KMS-11 (cell line): Measurements from ENCODE around the gene GALNT15.

Experiments
- H2AFZ ChIP-seq: fragments of 200-600 bp; sonication (generic); 2 replicates; pipeline ENCODE4 v1.6.1; 2016; ENCODE audit warnings: antibody characterized with exemption, mixed run types, low read depth
- H3K27ac ChIP-seq: fragments of 200-600 bp; sonication (generic); 2 replicates; pipeline ENCODE4 v1.6.1; 2016; ENCODE audit warnings: mild to moderate bottlenecking, mixed run types
- H3K27me3 ChIP-seq: fragments of 200-600 bp; sonication (generic); 2 replicates; pipeline ENCODE4 v1.6.1; 2017; ENCODE audit warnings: mild to moderate bottlenecking, low read depth, mixed run types, moderate library complexity; ENCODE audit not compliant: insufficient read depth
- H3K36me3 ChIP-seq: fragments of 200-600 bp; sonication (generic); 2 replicates; pipeline ENCODE4 v1.6.1; 2017; ENCODE audit warnings: mild to moderate bottlenecking, mixed run types; ENCODE audit not compliant: insufficient read depth
- H3K4me1 ChIP-seq: fragments of 200-600 bp; sonication (generic); 2 replicates; pipeline ENCODE4 v1.6.1; 2016; ENCODE audit warnings: mild to moderate bottlenecking, low read depth, mixed run types; ENCODE audit not compliant: poor library complexity, severe bottlenecking
- H3K4me2 ChIP-seq: fragments of 200-600 bp; sonication (generic); 2 replicates; pipeline ENCODE4 v1.7.0; 2016; ENCODE audit warnings: mild to moderate bottlenecking, mixed run types
- H3K4me3 ChIP-seq: fragments of 200-600 bp; sonication (generic); IDR thresholded peaks from 2 replicates; pipeline ENCODE4 v1.6.1; 2017; ENCODE audit warnings: low read depth, low read length, mixed read lengths; ENCODE audit not compliant: insufficient read depth
- H3K79me2 ChIP-seq: fragments of 200-600 bp; sonication (generic); 2 replicates; pipeline ENCODE4 v1.6.1; 2016; ENCODE audit warnings: low read depth, mixed run types; ENCODE audit not compliant: insufficient read depth
- H3K9ac ChIP-seq: fragments of 200-600 bp; sonication (generic); 2 replicates; pipeline ENCODE4 v1.6.1; 2016; ENCODE audit warnings: mild to moderate bottlenecking, mixed run types
- H4K20me1 ChIP-seq: fragments of 200-600 bp; sonication (generic); 2 replicates; pipeline ENCODE4 v1.6.1; 2016; ENCODE audit warnings: mild to moderate bottlenecking, mixed run types; ENCODE audit not compliant: insufficient read depth
- CTCF ChIP-seq: fragments of 200-600 bp; sonication (generic); conservative IDR thresholded peaks from 2 replicates; pipeline ENCODE4 v1.6.1; 2017; ENCODE audit warnings: low read depth, mild to moderate bottlenecking, antibody characterized with exemption, low read length, moderate library complexity, mixed read lengths

The GALNT15 gene

GRCh38 chr3:16182612-16183011 is 8.1 kb downstream of the GALNT15 start:
- Histone ChIP-seq H3K79me2 (no peaks in the 10 kb centered on the region), H2AFZ (no peak overlapping the region), H3K27me3 (no peaks in the 10 kb centered on the region), H3K4me3 (no peak overlapping the region), H3K27ac (no peak overlapping the region), H3K4me1 (no peaks in the 10 kb centered on the region), H3K36me3 (no peaks in the 10 kb centered on the region), H4K20me1 (no peaks in the 10 kb centered on the region), H3K9ac (no peak overlapping the region), H3K4me2 (no peak overlapping the region)
- TF ChIP-seq CTCF, result no peak

GRCh38 chr3:16183082-16183481 is 8.6 kb downstream of the GALNT15 start:
- H3K79me2 ChIP-seq, result no peaks in the 10 kb centered on the region
- H3K4me2 ChIP-seq, result no peak overlapping the region
- no peaks in the 10 kb centered on the region for H4K20me1 ChIP-seq
- no peak overlapping the region for H3K4me3 ChIP-seq
- H3K27me3 ChIP-seq, result no peaks in the 10 kb centered on the region
- no peaks in the 10 kb centered on the region for H3K4me1 ChIP-seq
- H3K27ac ChIP-seq, result no peak overlapping the region
- H2AFZ ChIP-seq, result no peak overlapping the region
- TF ChIP-seq CTCF, result no peak
- H3K36me3 ChIP-seq, result no peaks in the 10 kb centered on the region
- H3K9ac ChIP-seq, result no peak overlapping the region

GRCh38 chr3:16183601-16184270 is 9.3 kb downstream of the GALNT15 start:
- Histone ChIP-seq H3K27ac (no peak overlapping the region), H4K20me1 (no peaks in the 10 kb centered on the region), H2AFZ (no peak overlapping the region), H3K4me3 (no peak overlapping the region), H3K27me3 (no peaks in the 10 kb centered on the region), H3K4me1 (no peaks in the 10 kb centered on the region), H3K36me3 (no peaks in the 10 kb centered on the region), H3K9ac (no peak overlapping the region), H3K79me2 (no peaks in the 10 kb centered on the region), H3K4me2 (no peak overlapping the region)
- TF ChIP-seq CTCF, result no peak

GRCh38 chr3:16186086-16186485 is 11.6 kb downstream of the GALNT15 start:
- no peak overlapping the region for H3K9ac ChIP-seq
- no peaks in the 10 kb centered on the region for H3K4me1 ChIP-seq
- H2AFZ ChIP-seq, result no peak overlapping the region
- H3K36me3 ChIP-seq, result no peaks in the 10 kb centered on the region
- no peak overlapping the region for H3K4me2 ChIP-seq
- no peak for TF ChIP-seq CTCF
- no peak overlapping the region for H3K27ac ChIP-seq
- H4K20me1 ChIP-seq, result no peaks in the 10 kb centered on the region
- no peaks in the 10 kb centered on the region for H3K79me2 ChIP-seq
- H3K27me3 ChIP-seq, result no peaks in the 10 kb centered on the region
- no peak overlapping the region for H3K4me3 ChIP-seq
